Ishikawa (cell line): ENCODE data around the gene CACNB4.

Source experiments
- CEBPB ChIP-seq: IDR thresholded peaks from 2 replicates; pipeline ENCODE4 v1.6.1; 2012
- CREB1 ChIP-seq: IDR thresholded peaks from 2 replicates; pipeline ENCODE4 v1.6.1; 2012; ENCODE audit warnings: low read depth
- EGR1 ChIP-seq: IDR thresholded peaks from 2 replicates; pipeline ENCODE4 v1.6.1; 2012
- EP300 ChIP-seq: IDR thresholded peaks from 2 replicates; pipeline ENCODE4 v1.6.1; 2012; ENCODE audit warnings: borderline replicate concordance
- FOXM1 ChIP-seq: IDR thresholded peaks from 2 replicates; pipeline ENCODE4 v1.6.1; 2012; ENCODE audit warnings: low read depth, borderline replicate concordance
- NFIC ChIP-seq: IDR thresholded peaks from 2 replicates; pipeline ENCODE4 v1.6.1; 2012
- RAD21 ChIP-seq: IDR thresholded peaks from 2 replicates; pipeline ENCODE4 v1.6.1; 2012; ENCODE audit warnings: low read depth
- TAF1 ChIP-seq: IDR thresholded peaks from 2 replicates; pipeline ENCODE4 v1.6.1; 2012; ENCODE audit warnings: low read depth, mild to moderate bottlenecking
- TCF12 ChIP-seq: IDR thresholded peaks from 2 replicates; pipeline ENCODE4 v1.6.1; 2012; ENCODE audit warnings: low read depth
- TEAD4 ChIP-seq: IDR thresholded peaks from 2 replicates; pipeline ENCODE4 v1.6.1; 2012
- YY1 ChIP-seq: IDR thresholded peaks from 2 replicates; pipeline ENCODE4 v1.6.1; 2012; ENCODE audit warnings: low read depth
- ZBTB7A ChIP-seq: IDR thresholded peaks from 2 replicates; pipeline ENCODE4 v1.6.1; 2012; ENCODE audit warnings: low read depth
- TF ChIP-seq, protein P1 (sequence below): IDR thresholded peaks from 2 replicates; pipeline ENCODE4 v1.6.1; 2012; ENCODE audit warnings: low read depth, mild to moderate bottlenecking
- TF ChIP-seq, protein P2 (sequence below): IDR thresholded peaks from 2 replicates; pipeline ENCODE4 v1.6.1; 2012
- TF ChIP-seq, protein P3 (sequence below): IDR thresholded peaks from 2 replicates; pipeline ENCODE4 v1.6.1; 2012

Gene CACNB4

DNA sequence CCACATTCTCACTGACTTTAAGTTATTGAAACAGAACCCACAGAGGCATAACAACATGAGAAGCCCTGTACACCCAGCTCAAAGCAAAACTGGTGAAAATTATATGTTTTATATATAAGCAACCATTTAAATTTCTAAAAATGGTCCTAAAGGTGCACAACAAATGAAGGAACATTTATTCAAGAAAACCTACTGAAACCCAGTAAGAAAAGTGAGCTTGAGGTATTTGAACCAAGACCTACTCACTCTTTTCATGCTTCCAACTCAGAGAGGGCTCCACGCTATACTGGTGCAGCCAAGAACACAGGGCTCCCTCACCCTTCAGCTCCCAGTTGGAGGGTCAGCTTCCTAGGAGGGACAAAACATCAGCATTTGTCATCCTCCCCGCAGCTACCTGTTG, 2.1 kb upstream of the CACNB4 start:
- TF ChIP-seq TEAD4 (no peak), ZBTB7A (no peak), EGR1 (no peak), CEBPB (no peak), RAD21 (no peak), CREB1 (no peak), NFIC (no peak), TAF1 (no peak), TCF12 (no peak), FOXM1 (no peak), EP300 (no peak), YY1 (no peak)
- TF ChIP-seq, protein P1, sequence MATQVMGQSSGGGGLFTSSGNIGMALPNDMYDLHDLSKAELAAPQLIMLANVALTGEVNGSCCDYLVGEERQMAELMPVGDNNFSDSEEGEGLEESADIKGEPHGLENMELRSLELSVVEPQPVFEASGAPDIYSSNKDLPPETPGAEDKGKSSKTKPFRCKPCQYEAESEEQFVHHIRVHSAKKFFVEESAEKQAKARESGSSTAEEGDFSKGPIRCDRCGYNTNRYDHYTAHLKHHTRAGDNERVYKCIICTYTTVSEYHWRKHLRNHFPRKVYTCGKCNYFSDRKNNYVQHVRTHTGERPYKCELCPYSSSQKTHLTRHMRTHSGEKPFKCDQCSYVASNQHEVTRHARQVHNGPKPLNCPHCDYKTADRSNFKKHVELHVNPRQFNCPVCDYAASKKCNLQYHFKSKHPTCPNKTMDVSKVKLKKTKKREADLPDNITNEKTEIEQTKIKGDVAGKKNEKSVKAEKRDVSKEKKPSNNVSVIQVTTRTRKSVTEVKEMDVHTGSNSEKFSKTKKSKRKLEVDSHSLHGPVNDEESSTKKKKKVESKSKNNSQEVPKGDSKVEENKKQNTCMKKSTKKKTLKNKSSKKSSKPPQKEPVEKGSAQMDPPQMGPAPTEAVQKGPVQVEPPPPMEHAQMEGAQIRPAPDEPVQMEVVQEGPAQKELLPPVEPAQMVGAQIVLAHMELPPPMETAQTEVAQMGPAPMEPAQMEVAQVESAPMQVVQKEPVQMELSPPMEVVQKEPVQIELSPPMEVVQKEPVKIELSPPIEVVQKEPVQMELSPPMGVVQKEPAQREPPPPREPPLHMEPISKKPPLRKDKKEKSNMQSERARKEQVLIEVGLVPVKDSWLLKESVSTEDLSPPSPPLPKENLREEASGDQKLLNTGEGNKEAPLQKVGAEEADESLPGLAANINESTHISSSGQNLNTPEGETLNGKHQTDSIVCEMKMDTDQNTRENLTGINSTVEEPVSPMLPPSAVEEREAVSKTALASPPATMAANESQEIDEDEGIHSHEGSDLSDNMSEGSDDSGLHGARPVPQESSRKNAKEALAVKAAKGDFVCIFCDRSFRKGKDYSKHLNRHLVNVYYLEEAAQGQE = no peak
- TF ChIP-seq, protein P2, sequence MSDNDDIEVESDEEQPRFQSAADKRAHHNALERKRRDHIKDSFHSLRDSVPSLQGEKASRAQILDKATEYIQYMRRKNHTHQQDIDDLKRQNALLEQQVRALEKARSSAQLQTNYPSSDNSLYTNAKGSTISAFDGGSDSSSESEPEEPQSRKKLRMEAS = no peak
- TF ChIP-seq, protein P3, sequence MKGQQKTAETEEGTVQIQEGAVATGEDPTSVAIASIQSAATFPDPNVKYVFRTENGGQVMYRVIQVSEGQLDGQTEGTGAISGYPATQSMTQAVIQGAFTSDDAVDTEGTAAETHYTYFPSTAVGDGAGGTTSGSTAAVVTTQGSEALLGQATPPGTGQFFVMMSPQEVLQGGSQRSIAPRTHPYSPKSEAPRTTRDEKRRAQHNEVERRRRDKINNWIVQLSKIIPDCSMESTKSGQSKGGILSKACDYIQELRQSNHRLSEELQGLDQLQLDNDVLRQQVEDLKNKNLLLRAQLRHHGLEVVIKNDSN = no peak

DNA sequence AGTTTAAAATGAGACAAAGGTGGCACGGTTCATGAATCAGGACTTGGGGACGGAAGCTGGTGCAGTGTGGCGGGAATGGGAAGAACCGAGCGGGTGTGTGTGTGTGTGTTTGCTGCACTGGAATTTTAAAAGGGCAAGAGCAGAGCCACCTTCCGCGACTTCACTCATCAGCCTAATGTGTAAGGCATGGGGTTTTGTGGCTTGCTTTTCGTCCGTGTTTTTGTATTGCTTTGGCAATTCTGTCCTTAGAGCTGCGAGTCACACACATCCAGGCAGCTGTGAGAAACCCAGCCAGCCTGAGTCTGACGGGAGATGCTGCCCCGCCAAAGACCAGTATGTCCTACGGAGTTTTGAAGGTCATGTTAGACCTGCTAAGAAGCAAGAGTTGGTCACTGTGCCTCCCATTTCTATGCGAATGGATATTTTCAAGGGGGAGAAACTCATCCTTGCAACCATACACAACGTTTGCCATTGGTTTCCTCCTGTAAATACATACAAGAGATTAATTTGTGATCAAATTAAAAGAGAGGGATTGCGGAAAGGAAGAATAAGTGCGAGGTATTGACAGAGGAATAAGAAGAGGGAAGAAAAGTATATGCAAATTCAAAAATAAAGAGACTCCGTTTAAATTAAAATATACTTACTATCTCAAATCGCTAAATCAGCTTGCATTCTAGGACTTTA, 665 bp upstream of the CACNB4 start:
- no peak for TF ChIP-seq FOXM1
- no peak; the same call in 1 of the 2 replicates for TF ChIP-seq ZBTB7A
- TF ChIP-seq CREB1 = no peak
- no peak for TF ChIP-seq EP300
- TF ChIP-seq, protein P3 = no peak
- TF ChIP-seq CEBPB = no peak
- no peak for TF ChIP-seq YY1
- no peak for TF ChIP-seq TEAD4
- no peak for TF ChIP-seq TAF1
- no peak for TF ChIP-seq TCF12
- TF ChIP-seq, protein P2 = no peak; the same call in 1 of the 2 replicates
- no peak for TF ChIP-seq RAD21
- TF ChIP-seq, protein P1 = no peak
- TF ChIP-seq EGR1 = no peak
- TF ChIP-seq NFIC = no peak

DNA sequence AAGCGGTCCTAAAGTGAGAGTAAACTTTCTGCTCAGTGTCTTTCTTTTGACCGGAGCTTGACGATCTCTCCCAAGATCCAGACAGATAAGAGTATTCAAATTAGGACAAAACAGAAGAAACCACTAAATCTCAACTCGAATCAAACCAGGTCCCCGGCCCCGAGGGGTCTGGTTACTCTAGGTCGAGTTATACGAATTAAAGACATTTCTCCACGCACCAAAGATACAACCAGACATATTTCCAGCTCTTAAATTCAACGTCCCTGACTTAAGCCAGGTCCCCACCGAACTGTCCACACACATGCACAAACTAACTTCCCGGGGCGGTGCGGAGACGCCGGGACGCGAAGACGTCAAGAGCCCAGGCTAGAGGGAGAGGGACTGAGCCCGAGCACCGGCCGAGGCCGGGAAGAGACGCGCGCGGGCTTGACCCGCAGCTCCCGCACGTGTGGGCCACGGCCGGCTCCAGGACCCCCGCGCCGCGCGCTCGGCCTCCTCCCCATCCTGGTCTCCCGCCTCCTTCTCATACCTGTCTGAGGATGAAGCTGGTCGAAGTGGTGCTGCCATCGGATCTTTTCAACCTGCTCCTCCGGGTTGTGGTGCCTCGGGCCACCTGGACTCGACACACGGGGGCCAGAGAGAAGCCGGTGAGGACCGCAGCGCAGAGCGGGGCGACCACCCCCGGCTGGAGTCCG, 896 bp downstream of the CACNB4 start:
- TF ChIP-seq, protein P2 = peak; percentile 19; the same call in 1 of the 2 replicates
- TF ChIP-seq CREB1 = no peak

DNA sequence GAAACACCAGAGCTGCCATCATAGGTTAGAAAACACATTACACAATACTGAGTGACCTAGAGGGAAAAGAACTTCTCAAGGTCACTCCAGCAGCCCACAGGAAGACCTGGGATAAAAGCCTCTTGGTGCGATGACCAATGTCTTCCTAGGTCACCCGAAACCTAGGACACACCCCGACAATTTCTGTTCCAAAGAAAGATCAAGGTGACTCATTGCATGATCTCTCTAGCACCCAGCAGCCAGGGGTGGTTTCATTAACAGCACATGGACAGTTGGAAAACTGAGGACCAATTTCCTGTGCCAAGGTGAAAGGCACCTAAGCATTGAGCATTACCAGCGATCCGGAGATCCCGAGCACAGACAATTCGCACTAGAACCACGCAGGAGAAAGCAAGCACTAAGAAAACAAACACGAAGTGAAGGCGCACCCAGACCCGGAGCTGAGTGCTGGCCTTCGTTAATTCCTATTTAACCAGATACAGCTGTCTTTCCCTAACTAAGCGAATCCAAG, 1.5 kb downstream of the CACNB4 start:
- TF ChIP-seq EGR1 (no peak), RAD21 (no peak), CEBPB (no peak), TAF1 (no peak), ZBTB7A (no peak), FOXM1 (no peak), TEAD4 (no peak), NFIC (no peak), CREB1 (no peak), EP300 (no peak), TCF12 (no peak), YY1 (no peak)
- TF ChIP-seq, protein P2 = no peak
- TF ChIP-seq, protein P1 = no peak
- TF ChIP-seq, protein P3 = no peak
